Activated naive CD4-positive, alpha-beta T cell treated with anti-CD3 and anti-CD28 coated beads, Interleukin-2, amount 50 U/mL, for 16 hours (primary cell): ENCODE results near the gene JUN.

Experiments used
- DNase-seq: peaks from one replicate; pipeline ENCODE4 v3.0.0-alpha.2; 2020

JUN gene

GRCh38 chr1:58754683-58755467, 29.0 kb downstream of the JUN start:
- DNase-seq, result no peak

- DNase-seq, result no peak
Observed at GRCh38 chr1:58754073-58754613, 29.7 kb downstream of the JUN start.

GRCh38 chr1:58753431-58753866, 30.4 kb downstream of the JUN start:
- no peak for DNase-seq

- DNase-seq, result no peak
Observed at GRCh38 chr1:58749646-58750045, 34.2 kb downstream of the JUN start.

- DNase-seq, result no peak
Observed at GRCh38 chr1:58748666-58749065, 35.2 kb downstream of the JUN start.

- no peak for DNase-seq
Observed at GRCh38 chr1:58746757-58747156, 37.1 kb downstream of the JUN start.

GRCh38 chr1:58746182-58746581, 37.7 kb downstream of the JUN start:
- DNase-seq, result no peak

GRCh38 chr1:58745666-58746065, 38.2 kb downstream of the JUN start:
- DNase-seq, result no peak

- DNase-seq, result no peak
Observed at GRCh38 chr1:58745117-58745516, 38.7 kb downstream of the JUN start.

- DNase-seq, result no peak
Observed at GRCh38 chr1:58741678-58742553, 41.9 kb downstream of the JUN start.

GRCh38 chr1:58739856-58740466, 43.9 kb downstream of the JUN start:
- DNase-seq, result no peak

- no peak for DNase-seq
Observed at GRCh38 chr1:58738876-58739275, 45.0 kb downstream of the JUN start.

GRCh38 chr1:58735586-58735985, 48.3 kb downstream of the JUN start:
- DNase-seq, result no peak

GRCh38 chr1:58734630-58735029, 49.2 kb downstream of the JUN start:
- DNase-seq, result no peak

GRCh38 chr1:58732087-58732775, 51.6 kb downstream of the JUN start:
- no peak for DNase-seq
